KMS-11 (cell line): ENCODE measurements around the gene GMPPB.

ENCODE experiments used
- H2AFZ ChIP-seq: fragments of 200-600 bp; sonication (generic); 2 replicates; pipeline ENCODE4 v1.6.1; 2016; ENCODE audit warnings: antibody characterized with exemption, mixed run types, low read depth
- H3K27ac ChIP-seq: fragments of 200-600 bp; sonication (generic); 2 replicates; pipeline ENCODE4 v1.6.1; 2016; ENCODE audit warnings: mild to moderate bottlenecking, mixed run types
- H3K27me3 ChIP-seq: fragments of 200-600 bp; sonication (generic); 2 replicates; pipeline ENCODE4 v1.6.1; 2017; ENCODE audit warnings: mild to moderate bottlenecking, low read depth, mixed run types, moderate library complexity; ENCODE audit not compliant: insufficient read depth
- H3K36me3 ChIP-seq: fragments of 200-600 bp; sonication (generic); 2 replicates; pipeline ENCODE4 v1.6.1; 2017; ENCODE audit warnings: mild to moderate bottlenecking, mixed run types; ENCODE audit not compliant: insufficient read depth
- H3K4me1 ChIP-seq: fragments of 200-600 bp; sonication (generic); 2 replicates; pipeline ENCODE4 v1.6.1; 2016; ENCODE audit warnings: mild to moderate bottlenecking, low read depth, mixed run types; ENCODE audit not compliant: poor library complexity, severe bottlenecking
- H3K4me2 ChIP-seq: fragments of 200-600 bp; sonication (generic); 2 replicates; pipeline ENCODE4 v1.7.0; 2016; ENCODE audit warnings: mild to moderate bottlenecking, mixed run types
- H3K4me3 ChIP-seq: fragments of 200-600 bp; sonication (generic); IDR thresholded peaks from 2 replicates; pipeline ENCODE4 v1.6.1; 2017; ENCODE audit warnings: low read depth, low read length, mixed read lengths; ENCODE audit not compliant: insufficient read depth
- H3K79me2 ChIP-seq: fragments of 200-600 bp; sonication (generic); 2 replicates; pipeline ENCODE4 v1.6.1; 2016; ENCODE audit warnings: low read depth, mixed run types; ENCODE audit not compliant: insufficient read depth
- H3K9ac ChIP-seq: fragments of 200-600 bp; sonication (generic); 2 replicates; pipeline ENCODE4 v1.6.1; 2016; ENCODE audit warnings: mild to moderate bottlenecking, mixed run types
- H4K20me1 ChIP-seq: fragments of 200-600 bp; sonication (generic); 2 replicates; pipeline ENCODE4 v1.6.1; 2016; ENCODE audit warnings: mild to moderate bottlenecking, mixed run types; ENCODE audit not compliant: insufficient read depth
- CTCF ChIP-seq: fragments of 200-600 bp; sonication (generic); conservative IDR thresholded peaks from 2 replicates; pipeline ENCODE4 v1.6.1; 2017; ENCODE audit warnings: low read depth, mild to moderate bottlenecking, antibody characterized with exemption, low read length, moderate library complexity, mixed read lengths

GMPPB gene

GRCh38 chr3:49711489-49711888 is 12.3 kb downstream of the GMPPB start:
- H3K4me3 ChIP-seq, result no peak overlapping the region
- no peak for TF ChIP-seq CTCF

GRCh38 chr3:49709852-49710251 is 13.9 kb downstream of the GMPPB start:
- no peaks in the 10 kb centered on the region for H4K20me1 ChIP-seq
- H3K4me2 ChIP-seq, result no peak overlapping the region
- H3K79me2 ChIP-seq, result no peaks in the 10 kb centered on the region
- H3K27me3 ChIP-seq, result no peaks in the 10 kb centered on the region
- no peak overlapping the region for H3K27ac ChIP-seq
- no peak overlapping the region for H3K4me3 ChIP-seq
- H2AFZ ChIP-seq, result no peak overlapping the region
- H3K36me3 ChIP-seq, result no peaks in the 10 kb centered on the region
- H3K9ac ChIP-seq, result no peak overlapping the region
- no peak for TF ChIP-seq CTCF
- no peaks in the 10 kb centered on the region for H3K4me1 ChIP-seq

More at GRCh38 chr3:49711489-49711888, 12.3 kb downstream of the GMPPB start:
- Histone ChIP-seq H2AFZ (no peak overlapping the region), H3K27ac (no peak overlapping the region), H3K9ac (no peak overlapping the region), H4K20me1 (no peaks in the 10 kb centered on the region), H3K4me2 (no peak overlapping the region), H3K79me2 (no peaks in the 10 kb centered on the region), H3K4me1 (no peaks in the 10 kb centered on the region), H3K27me3 (no peaks in the 10 kb centered on the region), H3K36me3 (no peaks in the 10 kb centered on the region)

GRCh38 chr3:49707113-49707480 is 16.7 kb downstream of the GMPPB start:
- H4K20me1 ChIP-seq, result no peaks in the 10 kb centered on the region
- H3K4me3 ChIP-seq, result no peak overlapping the region
- no peaks in the 10 kb centered on the region for H3K4me1 ChIP-seq
- H3K27me3 ChIP-seq, result no peaks in the 10 kb centered on the region
- no peak overlapping the region for H2AFZ ChIP-seq
- H3K27ac ChIP-seq, result no peak overlapping the region
- no peak overlapping the region for H3K4me2 ChIP-seq
- TF ChIP-seq CTCF, result no peak
- no peak overlapping the region for H3K9ac ChIP-seq
- H3K36me3 ChIP-seq, result no peaks in the 10 kb centered on the region
- no peaks in the 10 kb centered on the region for H3K79me2 ChIP-seq

GRCh38 chr3:49706456-49707112 is 17.2 kb downstream of the GMPPB start:
- H4K20me1 ChIP-seq, result no peaks in the 10 kb centered on the region
- H3K4me3 ChIP-seq, result no peak overlapping the region
- no peaks in the 10 kb centered on the region for H3K27me3 ChIP-seq
- H3K9ac ChIP-seq, result no peak overlapping the region
- no peak overlapping the region for H3K27ac ChIP-seq
- no peaks in the 10 kb centered on the region for H3K36me3 ChIP-seq
- no peak overlapping the region for H3K4me2 ChIP-seq
- no peak for TF ChIP-seq CTCF
- H2AFZ ChIP-seq, result no peak overlapping the region
- H3K79me2 ChIP-seq, result no peaks in the 10 kb centered on the region
- no peaks in the 10 kb centered on the region for H3K4me1 ChIP-seq
